GM23338 (cell line): Measurements from ENCODE around the gene AGFG2. TPM values are rescaled to one million over a fixed set of nuclear protein-coding genes. Genes with fewer than 3 reads are reported as not detected.

Source experiments
- ATAC-seq: fragments of 200-7000 bp; cut with Tn5 transposase; 3 replicates; pipeline ENCODE4 v1.9.1; 2020
- DNase-seq: peaks from one replicate; pipeline ENCODE4 v3.0.0-alpha.2; 2015; ENCODE audit warnings: low spot score
- H2AFZ ChIP-seq: fragments of 200-600 bp; sonication (generic); 2 replicates; pipeline ENCODE4 v1.8.0; 2016; ENCODE audit warnings: antibody characterized with exemption, mild to moderate bottlenecking, moderate library complexity
- H3F3A ChIP-seq: fragments of 200-600 bp; sonication (generic); replicated peaks from 2 replicates; pipeline ENCODE4 v1.8.0; 2017; ENCODE audit warnings: antibody characterized with exemption, mixed run types, low read depth
- H3K27ac ChIP-seq: fragments of 200-600 bp; sonication (generic); 2 replicates; pipeline ENCODE4 v1.6.1; 2016; ENCODE audit warnings: low read depth
- H3K27me3 ChIP-seq: fragments of 200-600 bp; sonication (generic); 2 replicates; pipeline ENCODE4 v1.8.0; 2016; ENCODE audit warnings: mild to moderate bottlenecking, mixed run types, moderate library complexity; ENCODE audit not compliant: insufficient read depth
- H3K36me3 ChIP-seq: fragments of 200-600 bp; sonication (generic); 2 replicates; pipeline ENCODE4 v1.8.0; 2016; ENCODE audit warnings: mild to moderate bottlenecking; ENCODE audit not compliant: insufficient read depth
- H3K4me1 ChIP-seq: fragments of 200-600 bp; sonication (generic); 2 replicates; pipeline ENCODE4 v1.8.0; 2016; ENCODE audit warnings: mild to moderate bottlenecking, moderate library complexity; ENCODE audit not compliant: insufficient read depth
- H3K4me2 ChIP-seq: fragments of 200-600 bp; sonication (generic); 2 replicates; pipeline ENCODE4 v1.7.1; 2017; ENCODE audit warnings: mixed run types
- H3K4me3 ChIP-seq: fragments of 200-600 bp; sonication (generic); 2 replicates; pipeline ENCODE4 v1.6.1; 2016; ENCODE audit warnings: mixed run types
- H3K79me2 ChIP-seq: fragments of 200-600 bp; sonication (generic); replicated peaks from 2 replicates; pipeline ENCODE4 v1.8.0; 2017; ENCODE audit warnings: mild to moderate bottlenecking; ENCODE audit not compliant: insufficient read depth
- H3K9me2 ChIP-seq: fragments of 200-600 bp; sonication (generic); 2 replicates; pipeline ENCODE4 v1.8.0; 2017; ENCODE audit not compliant: insufficient read depth
- H4K20me1 ChIP-seq: fragments of 200-600 bp; sonication (generic); replicated peaks from 2 replicates; pipeline ENCODE4 v1.8.0; 2017; ENCODE audit warnings: mild to moderate bottlenecking; ENCODE audit not compliant: insufficient read depth
- H3K27ac Mint-ChIP-seq: 2 replicates; pipeline ENCODE4 v1.8.0; 2020; ENCODE audit warnings: inconsistent platforms, mild to moderate bottlenecking, moderate library complexity, mixed read lengths
- H3K27me3 Mint-ChIP-seq: 3 replicates; pipeline ENCODE4 v1.8.0; 2022; ENCODE audit warnings: low read depth, mild to moderate bottlenecking, moderate library complexity, mixed read lengths, inconsistent platforms; ENCODE audit not compliant: insufficient read depth, poor library complexity
- H3K36me3 Mint-ChIP-seq: 3 replicates; pipeline ENCODE4 v1.8.0; 2021; ENCODE audit warnings: low read depth, mild to moderate bottlenecking, inconsistent platforms, moderate library complexity, mixed read lengths
- H3K4me1 Mint-ChIP-seq: 3 replicates; pipeline ENCODE4 v1.8.0; 2020; ENCODE audit warnings: mild to moderate bottlenecking, inconsistent platforms, mixed read lengths
- H3K4me3 Mint-ChIP-seq: 3 replicates; pipeline ENCODE4 v1.8.0; 2021; ENCODE audit warnings: moderate library complexity, mild to moderate bottlenecking, inconsistent platforms, mixed read lengths
- H3K9me3 Mint-ChIP-seq: 3 replicates; pipeline ENCODE4 v1.8.0; 2020; ENCODE audit warnings: moderate library complexity, mild to moderate bottlenecking, inconsistent platforms, mixed read lengths
- CREB1 ChIP-seq: fragments of 250-450 bp; sonication (Bioruptor Pico); IDR thresholded peaks from 2 replicates; pipeline ENCODE4 v1.5.0; 2020; ENCODE audit warnings: low read depth, mild to moderate bottlenecking, moderate library complexity
- EZH2 ChIP-seq: fragments of 200-600 bp; sonication (generic); IDR thresholded peaks from one replicate; pipeline ENCODE4 v1.8.0; 2017; ENCODE audit warnings: antibody characterized with exemption, mild to moderate bottlenecking, low read depth; ENCODE audit not compliant: unreplicated experiment
- EZH2phosphoT487 ChIP-seq: fragments of 200-600 bp; sonication (generic); IDR thresholded peaks from one replicate; pipeline ENCODE4 v1.8.1; 2018; ENCODE audit warnings: antibody characterized with exemption; ENCODE audit not compliant: unreplicated experiment
- JUNB ChIP-seq: IDR thresholded peaks from one replicate; pipeline ENCODE4 v1.6.1; 2016; ENCODE audit warnings: antibody characterized with exemption; ENCODE audit not compliant: unreplicated experiment
- NANOG ChIP-seq: IDR thresholded peaks from 2 replicates; pipeline ENCODE4 v1.6.1; 2016; ENCODE audit warnings: antibody characterized with exemption, borderline replicate concordance
- POLR2AphosphoS5 ChIP-seq: IDR thresholded peaks from 2 replicates; pipeline ENCODE4 v1.6.1; 2016; ENCODE audit warnings: antibody characterized with exemption, low read depth
- REST ChIP-seq: IDR thresholded peaks from one replicate; pipeline ENCODE4 v1.6.1; 2018; ENCODE audit warnings: antibody characterized with exemption; ENCODE audit not compliant: unreplicated experiment
- STAT1 ChIP-seq: IDR thresholded peaks from one replicate; pipeline ENCODE4 v1.6.1; 2016; ENCODE audit warnings: antibody characterized with exemption; ENCODE audit not compliant: unreplicated experiment
- ZNF114 ChIP-seq: fragments of 250-450 bp; sonication (Bioruptor Pico); IDR thresholded peaks from 2 replicates; pipeline ENCODE4 v1.5.0; 2020; ENCODE audit warnings: mild to moderate bottlenecking, moderate library complexity
- ZNF331 ChIP-seq: fragments of 250-450 bp; sonication (Bioruptor Pico); IDR thresholded peaks from 2 replicates; pipeline ENCODE4 v1.5.0; 2020; ENCODE audit warnings: low read depth, mild to moderate bottlenecking, moderate library complexity
- polyA plus RNA-seq: library from polyadenylated mRNA; unstranded; fragments of >200 nt; fragmentation: Nextera tagmentation; extraction: Ambion mirVana; gene quantifications from 2 replicates; pipeline ENCODE4 v1.2.1, GENCODE V29; 2016
- total RNA-seq: library from RNA; depleted of rRNA; stranded (reverse); fragments of >200 nt; shearing (Covaris generic); gene quantifications from 2 replicates; pipeline ENCODE4 v1.2.3, GENCODE V29; 2014
- TF ChIP-seq, protein P1 (sequence below), 2 experiments: fragments of 200-600 bp in 1 of 2; sonication (generic) in 1 of 2; conservative IDR thresholded peaks; 2 replicates each; pipeline versions ENCODE4 v1.5.1 to v1.6.1; 2016 to 2017; ENCODE audit warnings: antibody characterized with exemption in 2 of 2, low read depth in 2 of 2, mild to moderate bottlenecking in 2 of 2, moderate library complexity in 1 of 2
- TF ChIP-seq, protein P2 (sequence below): IDR thresholded peaks from 2 replicates; pipeline ENCODE4 v1.6.1; 2016; ENCODE audit warnings: antibody characterized with exemption
- TF ChIP-seq, protein P3 (sequence below): fragments of 250-450 bp; sonication (Bioruptor Pico); IDR thresholded peaks from 2 replicates; pipeline ENCODE4 v1.5.0; 2020; ENCODE audit warnings: mild to moderate bottlenecking, moderate library complexity

AGFG2 gene
- total and polyA plus RNA-seq, 2 experiments from 2014 or later, result 2.3 to 8.9 TPM

- H3K27ac Mint-ChIP-seq, result no peak overlapping the region
- H3K4me2 ChIP-seq, result no peak overlapping the region; the same call in 1 of the 2 replicates
- H3K4me3 Mint-ChIP-seq, result no peak overlapping the region
- H3K79me2 ChIP-seq, result no peaks in the 10 kb centered on the region
- H3K36me3 Mint-ChIP-seq, result peaks cover 11% of the 10 kb centered on the region
- DNase-seq, result no peak
- no peak for ATAC-seq
- H3K36me3 ChIP-seq, result no peaks in the 10 kb centered on the region; the same call in none of the 2 replicates
- peaks cover 19% of the 10 kb centered on the region for H3K4me1 ChIP-seq
- H4K20me1 ChIP-seq, result no peaks in the 10 kb centered on the region; the same call in 1 of the 2 replicates
- no peak overlapping the region for H3K27ac ChIP-seq
- H3K4me3 ChIP-seq, result no peak overlapping the region
- H3K27me3 Mint-ChIP-seq, result peaks cover 24% of the 10 kb centered on the region
- H3K27me3 ChIP-seq, result peaks cover 4% of the 10 kb centered on the region; the same call in 1 of the 2 replicates
- H3K9me2 ChIP-seq, result no peaks in the 10 kb centered on the region
- no peaks in the 10 kb centered on the region for H3K9me3 Mint-ChIP-seq
- TF ChIP-seq EZH2 (no peak), NANOG (no peak), POLR2AphosphoS5 (no peak), ZNF331 (no peak), REST (no peak), STAT1 (no peak), EZH2phosphoT487 (no peak), CREB1 (CRISPR knock-in tag) (no peak), JUNB (no peak), ZNF114 (CRISPR knock-in tag) (no peak)
- TF ChIP-seq, protein P1, sequence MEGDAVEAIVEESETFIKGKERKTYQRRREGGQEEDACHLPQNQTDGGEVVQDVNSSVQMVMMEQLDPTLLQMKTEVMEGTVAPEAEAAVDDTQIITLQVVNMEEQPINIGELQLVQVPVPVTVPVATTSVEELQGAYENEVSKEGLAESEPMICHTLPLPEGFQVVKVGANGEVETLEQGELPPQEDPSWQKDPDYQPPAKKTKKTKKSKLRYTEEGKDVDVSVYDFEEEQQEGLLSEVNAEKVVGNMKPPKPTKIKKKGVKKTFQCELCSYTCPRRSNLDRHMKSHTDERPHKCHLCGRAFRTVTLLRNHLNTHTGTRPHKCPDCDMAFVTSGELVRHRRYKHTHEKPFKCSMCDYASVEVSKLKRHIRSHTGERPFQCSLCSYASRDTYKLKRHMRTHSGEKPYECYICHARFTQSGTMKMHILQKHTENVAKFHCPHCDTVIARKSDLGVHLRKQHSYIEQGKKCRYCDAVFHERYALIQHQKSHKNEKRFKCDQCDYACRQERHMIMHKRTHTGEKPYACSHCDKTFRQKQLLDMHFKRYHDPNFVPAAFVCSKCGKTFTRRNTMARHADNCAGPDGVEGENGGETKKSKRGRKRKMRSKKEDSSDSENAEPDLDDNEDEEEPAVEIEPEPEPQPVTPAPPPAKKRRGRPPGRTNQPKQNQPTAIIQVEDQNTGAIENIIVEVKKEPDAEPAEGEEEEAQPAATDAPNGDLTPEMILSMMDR (conservative IDR thresholded peaks at IDR 0.05; ENCODE audit: low read depth in 2 of 2), result no peak
- TF ChIP-seq, protein P2, sequence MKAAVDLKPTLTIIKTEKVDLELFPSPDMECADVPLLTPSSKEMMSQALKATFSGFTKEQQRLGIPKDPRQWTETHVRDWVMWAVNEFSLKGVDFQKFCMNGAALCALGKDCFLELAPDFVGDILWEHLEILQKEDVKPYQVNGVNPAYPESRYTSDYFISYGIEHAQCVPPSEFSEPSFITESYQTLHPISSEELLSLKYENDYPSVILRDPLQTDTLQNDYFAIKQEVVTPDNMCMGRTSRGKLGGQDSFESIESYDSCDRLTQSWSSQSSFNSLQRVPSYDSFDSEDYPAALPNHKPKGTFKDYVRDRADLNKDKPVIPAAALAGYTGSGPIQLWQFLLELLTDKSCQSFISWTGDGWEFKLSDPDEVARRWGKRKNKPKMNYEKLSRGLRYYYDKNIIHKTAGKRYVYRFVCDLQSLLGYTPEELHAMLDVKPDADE, result no peak
- TF ChIP-seq, protein P3, sequence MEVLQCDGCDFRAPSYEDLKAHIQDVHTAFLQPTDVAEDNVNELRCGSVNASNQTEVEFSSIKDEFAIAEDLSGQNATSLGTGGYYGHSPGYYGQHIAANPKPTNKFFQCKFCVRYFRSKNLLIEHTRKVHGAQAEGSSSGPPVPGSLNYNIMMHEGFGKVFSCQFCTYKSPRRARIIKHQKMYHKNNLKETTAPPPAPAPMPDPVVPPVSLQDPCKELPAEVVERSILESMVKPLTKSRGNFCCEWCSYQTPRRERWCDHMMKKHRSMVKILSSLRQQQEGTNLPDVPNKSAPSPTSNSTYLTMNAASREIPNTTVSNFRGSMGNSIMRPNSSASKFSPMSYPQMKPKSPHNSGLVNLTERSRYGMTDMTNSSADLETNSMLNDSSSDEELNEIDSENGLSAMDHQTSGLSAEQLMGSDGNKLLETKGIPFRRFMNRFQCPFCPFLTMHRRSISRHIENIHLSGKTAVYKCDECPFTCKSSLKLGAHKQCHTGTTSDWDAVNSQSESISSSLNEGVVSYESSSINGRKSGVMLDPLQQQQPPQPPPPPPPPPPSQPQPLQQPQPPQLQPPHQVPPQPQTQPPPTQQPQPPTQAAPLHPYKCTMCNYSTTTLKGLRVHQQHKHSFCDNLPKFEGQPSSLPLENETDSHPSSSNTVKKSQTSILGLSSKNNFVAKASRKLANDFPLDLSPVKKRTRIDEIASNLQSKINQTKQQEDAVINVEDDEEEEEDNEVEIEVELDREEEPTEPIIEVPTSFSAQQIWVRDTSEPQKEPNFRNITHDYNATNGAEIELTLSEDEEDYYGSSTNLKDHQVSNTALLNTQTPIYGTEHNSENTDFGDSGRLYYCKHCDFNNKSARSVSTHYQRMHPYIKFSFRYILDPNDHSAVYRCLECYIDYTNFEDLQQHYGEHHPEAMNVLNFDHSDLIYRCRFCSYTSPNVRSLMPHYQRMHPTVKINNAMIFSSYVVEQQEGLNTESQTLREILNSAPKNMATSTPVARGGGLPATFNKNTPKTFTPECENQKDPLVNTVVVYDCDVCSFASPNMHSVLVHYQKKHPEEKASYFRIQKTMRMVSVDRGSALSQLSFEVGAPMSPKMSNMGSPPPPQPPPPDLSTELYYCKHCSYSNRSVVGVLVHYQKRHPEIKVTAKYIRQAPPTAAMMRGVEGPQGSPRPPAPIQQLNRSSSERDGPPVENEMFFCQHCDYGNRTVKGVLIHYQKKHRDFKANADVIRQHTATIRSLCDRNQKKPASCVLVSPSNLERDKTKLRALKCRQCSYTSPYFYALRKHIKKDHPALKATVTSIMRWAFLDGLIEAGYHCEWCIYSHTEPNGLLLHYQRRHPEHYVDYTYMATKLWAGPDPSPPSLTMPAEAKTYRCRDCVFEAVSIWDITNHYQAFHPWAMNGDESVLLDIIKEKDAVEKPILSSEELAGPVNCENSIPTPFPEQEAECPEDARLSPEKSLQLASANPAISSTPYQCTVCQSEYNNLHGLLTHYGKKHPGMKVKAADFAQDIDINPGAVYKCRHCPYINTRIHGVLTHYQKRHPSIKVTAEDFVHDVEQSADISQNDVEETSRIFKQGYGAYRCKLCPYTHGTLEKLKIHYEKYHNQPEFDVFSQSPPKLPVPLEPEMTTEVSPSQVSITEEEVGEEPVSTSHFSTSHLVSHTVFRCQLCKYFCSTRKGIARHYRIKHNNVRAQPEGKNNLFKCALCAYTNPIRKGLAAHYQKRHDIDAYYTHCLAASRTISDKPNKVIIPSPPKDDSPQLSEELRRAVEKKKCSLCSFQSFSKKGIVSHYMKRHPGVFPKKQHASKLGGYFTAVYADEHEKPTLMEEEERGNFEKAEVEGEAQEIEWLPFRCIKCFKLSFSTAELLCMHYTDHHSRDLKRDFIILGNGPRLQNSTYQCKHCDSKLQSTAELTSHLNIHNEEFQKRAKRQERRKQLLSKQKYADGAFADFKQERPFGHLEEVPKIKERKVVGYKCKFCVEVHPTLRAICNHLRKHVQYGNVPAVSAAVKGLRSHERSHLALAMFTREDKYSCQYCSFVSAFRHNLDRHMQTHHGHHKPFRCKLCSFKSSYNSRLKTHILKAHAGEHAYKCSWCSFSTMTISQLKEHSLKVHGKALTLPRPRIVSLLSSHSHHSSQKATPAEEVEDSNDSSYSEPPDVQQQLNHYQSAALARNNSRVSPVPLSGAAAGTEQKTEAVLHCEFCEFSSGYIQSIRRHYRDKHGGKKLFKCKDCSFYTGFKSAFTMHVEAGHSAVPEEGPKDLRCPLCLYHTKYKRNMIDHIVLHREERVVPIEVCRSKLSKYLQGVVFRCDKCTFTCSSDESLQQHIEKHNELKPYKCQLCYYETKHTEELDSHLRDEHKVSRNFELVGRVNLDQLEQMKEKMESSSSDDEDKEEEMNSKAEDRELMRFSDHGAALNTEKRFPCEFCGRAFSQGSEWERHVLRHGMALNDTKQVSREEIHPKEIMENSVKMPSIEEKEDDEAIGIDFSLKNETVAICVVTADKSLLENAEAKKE (CRISPR knock-in tag), result no peak
- peaks cover 34% of the 10 kb centered on the region for H3K4me1 Mint-ChIP-seq
- no peak overlapping the region for H2AFZ ChIP-seq
- 0 out of 2 replicates have a peak, but pooled peaks cover 3% of the 10 kb centered on the region for H3F3A ChIP-seq
Measured at GRCh38 chr7:100600730-100601038, 61.7 kb downstream of the AGFG2 start.
